AG04450 (cell line): Measurements from ENCODE around the gene FAM131C. TPM values are rescaled to one million over a fixed set of nuclear protein-coding genes. Genes with fewer than 3 reads are reported as not detected.
"Not testable (repeated sequence)": the region's sequence is repeated elsewhere in the genome, so short reads cannot be mapped to it uniquely, and the experiment has no call there.

Experiments
- CTCF ChIA-PET: fragments of 300-600, 350-600 bp; formaldehyde crosslinking; extraction: SDS; loops from one replicate; lab custom pipeline; 2022; ENCODE audit warnings: antibody characterized with exemption, inconsistent platforms; lab: Charles Lee
- POLR2A ChIA-PET: fragments of 350-600 bp; formaldehyde crosslinking; extraction: SDS; loops from one replicate; lab custom pipeline; 2021; ENCODE audit warnings: antibody characterized with exemption, inconsistent platforms; lab: Yijun Ruan, JAX
- DNase-seq: peaks from one replicate; pipeline ENCODE4 v3.0.0-alpha.2; 2011; ENCODE audit warnings: low read depth, low spot score
- H3K27ac ChIP-seq: one replicate; pipeline ENCODE4 v1.5.1; 2012; ENCODE audit warnings: low read depth, low read length, control low read depth
- H3K27me3 ChIP-seq: one replicate; pipeline ENCODE4 v1.6.0; 2012; ENCODE audit warnings: low read length; ENCODE audit not compliant: control insufficient read depth, insufficient read depth
- H3K4me3 ChIP-seq: 2 replicates; pipeline ENCODE4 v1.5.1; 2011; ENCODE audit warnings: mild to moderate bottlenecking, low read depth, low read length, control low read depth
- H3K9me3 ChIP-seq: 2 replicates; pipeline ENCODE4 v1.5.1; 2012; ENCODE audit warnings: low read length; ENCODE audit not compliant: control insufficient read depth, insufficient read depth
- CTCF ChIP-seq: IDR thresholded peaks from 2 replicates; pipeline ENCODE4 v1.5.1; 2011; ENCODE audit warnings: low read depth, low read length, control low read depth, inconsistent platforms
- polyA plus RNA-seq: library from polyadenylated mRNA; depleted of rRNA; stranded (reverse); fragments of >200 nt; gene quantifications from 2 replicates; pipeline ENCODE4 v1.2.3, GENCODE V29; 2011

FAM131C gene
- polyA plus RNA-seq, 1 experiment, result 0.20 TPM

- no peaks in the 10 kb centered on the region; the same call in 1 of the 2 replicates for H3K9me3 ChIP-seq
- no peak for DNase-seq
- TF ChIP-seq CTCF, result no peak
- H3K27ac ChIP-seq, result no peak overlapping the region
- ChIA-PET POLR2A (no interaction called here), CTCF (interaction anchor here (0.6 to 1.9 kb wide), 2 partner anchors 11 kb away, joined by 4 to 6 read pairs; no protein-coding TSS in a partner anchor)
- H3K4me3 ChIP-seq, result no peak overlapping the region
- peaks cover 10% of the 10 kb centered on the region for H3K27me3 ChIP-seq
Observed at GRCh38 chr1:16043950-16044349, 29.5 kb downstream of the FAM131C start.

- CTCF ChIA-PET, result interaction anchor here (0.6 kb wide), 1 partner anchor 10 kb away, joined by 4 read pairs; no protein-coding TSS in a partner anchor
- no peak for DNase-seq
- POLR2A ChIA-PET, result no interaction called here
- peaks cover 10% of the 10 kb centered on the region for H3K27me3 ChIP-seq
- no peak within 1 kb of the TSS for H3K4me3 ChIP-seq
- no peak for TF ChIP-seq CTCF
- no peak within 1 kb of the TSS for H3K27ac ChIP-seq
- no peaks in the 10 kb centered on the region; the same call in 1 of the 2 replicates for H3K9me3 ChIP-seq
Observed at GRCh38 chr1:16043521-16043920, 29.9 kb downstream of the FAM131C start, which contains the start of gene CLCNKB. Gene CLCNKB, plus strand, starts transcription at chr1:16043782. Its CDS starts 711 bp downstream, at chr1:16044493.

GRCh38 chr1:16042654-16043053, 30.8 kb downstream of the FAM131C start:
- H3K4me3 ChIP-seq, H3K9me3 ChIP-seq, DNase-seq, POLR2A ChIA-PET, H3K27ac ChIP-seq, CTCF ChIA-PET: not testable (repeated sequence)
- H3K27me3 ChIP-seq, result peaks cover 13% of the 10 kb centered on the region

- TF ChIP-seq CTCF, result no peak
- Histone ChIP-seq H3K27me3 (peaks cover 18% of the 10 kb centered on the region), H3K4me3 (no peak overlapping the region), H3K9me3 (no peaks in the 10 kb centered on the region), H3K27ac (no peak overlapping the region)
- ChIA-PET CTCF (interaction anchor here (0.6 kb wide), 1 partner anchor 254 kb away, joined by 6 read pairs; no protein-coding TSS in a partner anchor), POLR2A (no interaction called here)
- DNase-seq, result no peak
Observed at GRCh38 chr1:16042096-16042495, 31.4 kb downstream of the FAM131C start.

- DNase-seq, result no peak
- Histone ChIP-seq H3K27me3 (peaks cover 18% of the 10 kb centered on the region), H3K27ac (no peak overlapping the region), H3K4me3 (no peak overlapping the region), H3K9me3 (no peaks in the 10 kb centered on the region)
- CTCF ChIA-PET, result interaction anchor here (0.6 kb wide), 1 partner anchor 255 kb away, joined by 6 read pairs; no protein-coding TSS in a partner anchor
- POLR2A ChIA-PET, result no interaction called here
- no peak for TF ChIP-seq CTCF
Observed at GRCh38 chr1:16041200-16041599, 32.3 kb downstream of the FAM131C start.

GRCh38 chr1:16039871-16040270, 33.6 kb downstream of the FAM131C start:
- H3K27me3 ChIP-seq, result peaks cover 18% of the 10 kb centered on the region
- POLR2A ChIA-PET, DNase-seq, H3K4me3 ChIP-seq, H3K9me3 ChIP-seq, H3K27ac ChIP-seq, CTCF ChIA-PET: not testable (repeated sequence)
